ENCODE measurements around the gene MAG. TPM values are rescaled to one million over a fixed set of nuclear protein-coding genes. Genes with fewer than 3 reads are reported as not detected.

Gene MAG
- total RNA-seq, 1 experiment from 2014 or later, result 0.41 TPM

- intact Hi-C loops (cut with micrococcal nuclease; ENCODE audit: unreplicated experiment), result no loop called here
- Histone ChIP-seq H3K4me3 (ENCODE audit: low read depth, low read length) (no peak overlapping the region), H3K36me3 (ENCODE audit: control insufficient read depth, insufficient read depth, low read length) (no peaks in the 10 kb centered on the region), H3K27me3 (replicated peaks; ENCODE audit: control insufficient read depth, insufficient read depth, low read length) (no peaks in the 10 kb centered on the region), H3K4me1 (no peaks in the 10 kb centered on the region), H3K9me3 (no peaks in the 10 kb centered on the region)
- Mint-ChIP-seq H3K36me3 (ENCODE audit: insufficient read depth, unreplicated experiment) (peaks cover 47% of the 10 kb centered on the region), H3K4me3 (ENCODE audit: unreplicated experiment) (no peak overlapping the region), H3K4me1 (ENCODE audit: low read depth, unreplicated experiment) (peaks cover 8% of the 10 kb centered on the region), H3K9me3 (ENCODE audit: unreplicated experiment) (no peaks in the 10 kb centered on the region), H3K27ac (ENCODE audit: unreplicated experiment) (no peak overlapping the region), H3K27me3 (ENCODE audit: insufficient read depth, unreplicated experiment) (peaks cover 4% of the 10 kb centered on the region)
- TF ChIP-seq, protein P1, sequence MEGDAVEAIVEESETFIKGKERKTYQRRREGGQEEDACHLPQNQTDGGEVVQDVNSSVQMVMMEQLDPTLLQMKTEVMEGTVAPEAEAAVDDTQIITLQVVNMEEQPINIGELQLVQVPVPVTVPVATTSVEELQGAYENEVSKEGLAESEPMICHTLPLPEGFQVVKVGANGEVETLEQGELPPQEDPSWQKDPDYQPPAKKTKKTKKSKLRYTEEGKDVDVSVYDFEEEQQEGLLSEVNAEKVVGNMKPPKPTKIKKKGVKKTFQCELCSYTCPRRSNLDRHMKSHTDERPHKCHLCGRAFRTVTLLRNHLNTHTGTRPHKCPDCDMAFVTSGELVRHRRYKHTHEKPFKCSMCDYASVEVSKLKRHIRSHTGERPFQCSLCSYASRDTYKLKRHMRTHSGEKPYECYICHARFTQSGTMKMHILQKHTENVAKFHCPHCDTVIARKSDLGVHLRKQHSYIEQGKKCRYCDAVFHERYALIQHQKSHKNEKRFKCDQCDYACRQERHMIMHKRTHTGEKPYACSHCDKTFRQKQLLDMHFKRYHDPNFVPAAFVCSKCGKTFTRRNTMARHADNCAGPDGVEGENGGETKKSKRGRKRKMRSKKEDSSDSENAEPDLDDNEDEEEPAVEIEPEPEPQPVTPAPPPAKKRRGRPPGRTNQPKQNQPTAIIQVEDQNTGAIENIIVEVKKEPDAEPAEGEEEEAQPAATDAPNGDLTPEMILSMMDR (IDR thresholded peaks at IDR 0.05; ENCODE audit: insufficient read depth in 1 of 2, low read depth in 1 of 2, low read length in 1 of 2, severe bottlenecking in 1 of 2, unreplicated experiment in 1 of 2), result no peak
- DNase-seq, result no peak
- BruUV-seq (replicated peaks), result TSS peak; percentile 63
- CTCF ChIA-PET, result interaction anchor here (2.8 kb wide), 1 partner anchor 10 kb away, joined by 10 read pairs; no protein-coding TSS in a partner anchor
- POLR2A ChIA-PET, result no interaction called here
Measured at GRCh38 chr19:35279374-35279773, 12.6 kb upstream of the MAG start.

GRCh38 chr19:35279985-35280821 lies 11.8 kb upstream of the MAG start:
- no peaks in the 10 kb centered on the region for H3K27me3 ChIP-seq (replicated peaks; ENCODE audit: control insufficient read depth, insufficient read depth, low read length)
- TF ChIP-seq, protein P1 (IDR thresholded peaks at IDR 0.05; ENCODE audit: insufficient read depth in 1 of 2, low read depth in 1 of 2, low read length in 1 of 2, severe bottlenecking in 1 of 2, unreplicated experiment in 1 of 2), result no peak
- Mint-ChIP-seq H3K27me3 (ENCODE audit: insufficient read depth, unreplicated experiment) (peaks cover 4% of the 10 kb centered on the region), H3K36me3 (ENCODE audit: insufficient read depth, unreplicated experiment) (peaks cover 38% of the 10 kb centered on the region), H3K4me3 (ENCODE audit: unreplicated experiment) (no peak overlapping the region), H3K4me1 (ENCODE audit: low read depth, unreplicated experiment) (peaks cover 8% of the 10 kb centered on the region), H3K9me3 (ENCODE audit: unreplicated experiment) (no peaks in the 10 kb centered on the region), H3K27ac (ENCODE audit: unreplicated experiment) (no peak overlapping the region)
- intact Hi-C loops (cut with micrococcal nuclease; ENCODE audit: unreplicated experiment), result no loop called here
- no peak overlapping the region for H3K4me3 ChIP-seq (ENCODE audit: low read depth, low read length)
- DNase-seq, result no peak
- H3K36me3 ChIP-seq (ENCODE audit: control insufficient read depth, insufficient read depth, low read length), result no peaks in the 10 kb centered on the region
- POLR2A ChIA-PET, result no interaction called here
- H3K4me1 ChIP-seq, result no peaks in the 10 kb centered on the region
- BruUV-seq (replicated peaks), result no TSS peak
- H3K9me3 ChIP-seq, result no peaks in the 10 kb centered on the region
- CTCF ChIA-PET, result interaction anchor here (0.6 to 2.8 kb wide), 2 partner anchors 10 to 127 kb away, joined by 3 to 10 read pairs; no protein-coding TSS in a partner anchor

- Histone ChIP-seq H3K4me3 (ENCODE audit: low read depth, low read length) (no peak overlapping the region), H3K36me3 (ENCODE audit: control insufficient read depth, insufficient read depth, low read length) (no peaks in the 10 kb centered on the region), H3K9me3 (no peaks in the 10 kb centered on the region), H3K27me3 (replicated peaks; ENCODE audit: control insufficient read depth, insufficient read depth, low read length) (no peaks in the 10 kb centered on the region), H3K4me1 (no peaks in the 10 kb centered on the region)
- BruUV-seq (replicated peaks), result no TSS peak
- H3K4me3 Mint-ChIP-seq (ENCODE audit: unreplicated experiment), result no peak overlapping the region
- no peak for DNase-seq
- H3K36me3 Mint-ChIP-seq (ENCODE audit: insufficient read depth, unreplicated experiment), result peaks cover 27% of the 10 kb centered on the region
- ChIA-PET POLR2A (no interaction called here), CTCF (interaction anchor here (0.6 to 2.8 kb wide), 2 partner anchors 12 to 482 kb away, joined by 4 to 10 read pairs; no protein-coding TSS in a partner anchor)
- H3K27ac Mint-ChIP-seq (ENCODE audit: unreplicated experiment), result no peak overlapping the region
- peaks cover 4% of the 10 kb centered on the region for H3K27me3 Mint-ChIP-seq (ENCODE audit: insufficient read depth, unreplicated experiment)
- H3K4me1 Mint-ChIP-seq (ENCODE audit: low read depth, unreplicated experiment), result peaks cover 8% of the 10 kb centered on the region
- H3K9me3 Mint-ChIP-seq (ENCODE audit: unreplicated experiment), result no peaks in the 10 kb centered on the region
- TF ChIP-seq, protein P1 (IDR thresholded peaks at IDR 0.05; ENCODE audit: insufficient read depth in 1 of 2, low read depth in 1 of 2, low read length in 1 of 2, severe bottlenecking in 1 of 2, unreplicated experiment in 1 of 2), result no peak
- intact Hi-C loops (cut with micrococcal nuclease; ENCODE audit: unreplicated experiment), result no loop called here
Measured at GRCh38 chr19:35281303-35281702, 10.7 kb upstream of the MAG start.
